ENCODE measurements around the gene CEMIP. TPM values are rescaled to one million over a fixed set of nuclear protein-coding genes. Genes with fewer than 3 reads are reported as not detected.
A peak's percentile ranks its signal among the peaks of the same experiment; 100 is the strongest.

The CEMIP gene
- total RNA-seq, 6 experiments from 2014 or later: 5.8 to 53.2 (median 48.3) TPM

DNA sequence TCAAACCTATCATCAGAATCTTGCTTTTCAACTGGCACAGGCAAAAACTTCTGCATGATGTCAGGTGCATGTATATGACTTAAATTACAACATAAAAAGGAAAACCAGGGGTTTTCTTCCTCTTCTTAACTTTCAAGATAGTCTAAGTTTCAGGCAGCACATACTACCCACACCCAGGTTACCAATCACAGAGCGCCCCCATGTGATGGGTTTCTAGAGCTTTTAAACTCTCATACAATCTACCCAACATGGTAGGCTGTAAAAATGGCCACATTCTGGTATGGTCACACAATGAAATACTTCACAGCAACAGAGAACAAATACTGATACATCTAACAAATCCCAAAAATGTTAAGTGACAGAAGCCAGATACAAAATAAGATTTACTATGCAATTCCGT lies 203.0 kb downstream of the CEMIP start:
- Mint-ChIP-seq H3K27ac (peak overlapping the region; percentile 10; the same call in 1 of the 2 replicates), H3K36me3 (ENCODE audit: low read depth) (peaks cover 22% of the 10 kb centered on the region), H3K9me3 (no peaks in the 10 kb centered on the region), H3K27me3 (ENCODE audit: insufficient read depth) (no peaks in the 10 kb centered on the region), H3K4me1 (ENCODE audit: low read depth) (peaks cover 73% of the 10 kb centered on the region), H3K4me3 (no peak overlapping the region)
- no peak for DNase-seq
- TF ChIP-seq, protein P1, sequence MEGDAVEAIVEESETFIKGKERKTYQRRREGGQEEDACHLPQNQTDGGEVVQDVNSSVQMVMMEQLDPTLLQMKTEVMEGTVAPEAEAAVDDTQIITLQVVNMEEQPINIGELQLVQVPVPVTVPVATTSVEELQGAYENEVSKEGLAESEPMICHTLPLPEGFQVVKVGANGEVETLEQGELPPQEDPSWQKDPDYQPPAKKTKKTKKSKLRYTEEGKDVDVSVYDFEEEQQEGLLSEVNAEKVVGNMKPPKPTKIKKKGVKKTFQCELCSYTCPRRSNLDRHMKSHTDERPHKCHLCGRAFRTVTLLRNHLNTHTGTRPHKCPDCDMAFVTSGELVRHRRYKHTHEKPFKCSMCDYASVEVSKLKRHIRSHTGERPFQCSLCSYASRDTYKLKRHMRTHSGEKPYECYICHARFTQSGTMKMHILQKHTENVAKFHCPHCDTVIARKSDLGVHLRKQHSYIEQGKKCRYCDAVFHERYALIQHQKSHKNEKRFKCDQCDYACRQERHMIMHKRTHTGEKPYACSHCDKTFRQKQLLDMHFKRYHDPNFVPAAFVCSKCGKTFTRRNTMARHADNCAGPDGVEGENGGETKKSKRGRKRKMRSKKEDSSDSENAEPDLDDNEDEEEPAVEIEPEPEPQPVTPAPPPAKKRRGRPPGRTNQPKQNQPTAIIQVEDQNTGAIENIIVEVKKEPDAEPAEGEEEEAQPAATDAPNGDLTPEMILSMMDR (IDR thresholded peaks at IDR 0.05): peak; percentile 38

DNA sequence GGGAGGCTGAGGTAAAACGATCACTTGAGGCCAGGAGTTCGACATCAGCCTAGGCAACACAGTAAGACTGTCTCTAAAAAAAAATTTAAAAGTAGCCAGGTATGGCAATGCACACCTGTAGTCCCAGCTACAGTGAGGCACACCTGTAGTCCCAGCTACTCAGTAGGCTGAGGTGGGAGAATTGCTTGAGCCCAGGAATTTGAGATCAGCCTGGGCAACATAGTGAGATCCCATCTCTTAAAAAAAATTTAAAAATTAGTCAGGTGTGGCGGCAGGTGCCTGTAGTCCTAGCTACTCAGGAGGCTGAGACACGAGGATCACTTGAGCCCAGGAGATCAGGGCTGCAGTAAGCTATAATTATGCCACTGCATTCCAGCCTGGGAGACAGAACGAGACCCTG lies 203.7 kb downstream of the CEMIP start:
- TF ChIP-seq, protein P1 (IDR thresholded peaks at IDR 0.05): no peak
- Mint-ChIP-seq H3K27me3 (ENCODE audit: insufficient read depth) (no peaks in the 10 kb centered on the region), H3K4me1 (ENCODE audit: low read depth) (peaks cover 69% of the 10 kb centered on the region), H3K27ac (no peak overlapping the region), H3K4me3 (no peak overlapping the region), H3K9me3 (no peaks in the 10 kb centered on the region), H3K36me3 (ENCODE audit: low read depth) (peaks cover 23% of the 10 kb centered on the region)
- no peak for DNase-seq

DNA sequence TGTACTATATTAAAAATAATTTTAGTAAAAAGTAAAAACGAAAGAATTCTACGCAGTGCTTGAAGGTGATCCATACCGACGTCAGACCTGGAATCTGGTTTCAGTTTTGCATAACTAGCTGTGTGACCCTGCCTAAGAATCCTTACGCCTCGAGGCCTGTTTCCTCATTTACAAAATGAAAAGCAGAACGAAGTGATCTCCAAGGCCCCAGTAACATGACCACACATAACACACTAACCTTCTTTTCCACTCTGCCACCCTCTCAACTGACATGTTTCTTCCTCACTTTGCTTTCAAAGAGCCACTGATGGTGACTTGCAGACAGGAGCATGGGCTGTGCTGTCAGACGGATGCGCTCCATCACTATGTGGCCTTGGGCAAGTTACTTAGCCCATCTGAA lies 205.7 kb downstream of the CEMIP start:
- H3K9me3 Mint-ChIP-seq: no peaks in the 10 kb centered on the region
- TF ChIP-seq, protein P1 (IDR thresholded peaks at IDR 0.05): no peak
- no peaks in the 10 kb centered on the region for H3K27me3 Mint-ChIP-seq (ENCODE audit: insufficient read depth)
- H3K4me3 Mint-ChIP-seq: peak overlapping the region; percentile 81
- peak; percentile 27 for DNase-seq
- peak overlapping the region; percentile 80 for H3K27ac Mint-ChIP-seq
- peaks cover 59% of the 10 kb centered on the region for H3K4me1 Mint-ChIP-seq (ENCODE audit: low read depth)
- H3K36me3 Mint-ChIP-seq (ENCODE audit: low read depth): peaks cover 19% of the 10 kb centered on the region

GRCh38 chr15:80985981-80986380 lies 206.8 kb downstream of the CEMIP start:
- Mint-ChIP-seq H3K36me3 (ENCODE audit: low read depth) (peaks cover 15% of the 10 kb centered on the region), H3K27ac (no peak overlapping the region), H3K27me3 (ENCODE audit: insufficient read depth) (no peaks in the 10 kb centered on the region), H3K9me3 (no peaks in the 10 kb centered on the region), H3K4me1 (ENCODE audit: low read depth) (peaks cover 65% of the 10 kb centered on the region), H3K4me3 (no peak overlapping the region)
- DNase-seq: no peak
- TF ChIP-seq, protein P1 (IDR thresholded peaks at IDR 0.05): no peak

DNA sequence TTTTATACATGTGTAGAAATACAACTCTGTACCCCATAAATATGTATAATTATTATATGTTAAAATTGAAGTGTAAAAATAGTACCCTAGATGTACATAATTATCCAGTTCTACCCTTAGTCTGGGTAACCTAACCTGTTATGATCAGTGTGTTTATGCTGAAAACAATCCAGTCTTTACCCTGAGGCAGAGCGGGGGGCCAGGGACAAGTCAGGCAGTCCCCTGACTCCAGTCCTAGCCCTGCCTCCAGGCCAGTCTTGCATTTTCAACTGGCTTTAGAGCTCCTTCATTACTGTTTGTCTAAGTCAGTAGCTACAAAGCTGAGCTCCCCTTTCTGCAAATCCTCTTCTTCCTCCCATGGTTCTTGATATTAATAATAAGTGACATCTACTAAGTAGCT lies 207.3 kb downstream of the CEMIP start:
- no peak overlapping the region for H3K27ac Mint-ChIP-seq
- H3K27me3 Mint-ChIP-seq (ENCODE audit: insufficient read depth): no peaks in the 10 kb centered on the region
- peaks cover 70% of the 10 kb centered on the region for H3K4me1 Mint-ChIP-seq (ENCODE audit: low read depth)
- peaks cover 15% of the 10 kb centered on the region for H3K36me3 Mint-ChIP-seq (ENCODE audit: low read depth)
- DNase-seq: no peak
- no peaks in the 10 kb centered on the region for H3K9me3 Mint-ChIP-seq
- TF ChIP-seq, protein P1 (IDR thresholded peaks at IDR 0.05): no peak
- H3K4me3 Mint-ChIP-seq: no peak overlapping the region

Data from HFFc6 (cell line).